ENCODE results near the gene HAPSTR1.

Gene HAPSTR1

DNA sequence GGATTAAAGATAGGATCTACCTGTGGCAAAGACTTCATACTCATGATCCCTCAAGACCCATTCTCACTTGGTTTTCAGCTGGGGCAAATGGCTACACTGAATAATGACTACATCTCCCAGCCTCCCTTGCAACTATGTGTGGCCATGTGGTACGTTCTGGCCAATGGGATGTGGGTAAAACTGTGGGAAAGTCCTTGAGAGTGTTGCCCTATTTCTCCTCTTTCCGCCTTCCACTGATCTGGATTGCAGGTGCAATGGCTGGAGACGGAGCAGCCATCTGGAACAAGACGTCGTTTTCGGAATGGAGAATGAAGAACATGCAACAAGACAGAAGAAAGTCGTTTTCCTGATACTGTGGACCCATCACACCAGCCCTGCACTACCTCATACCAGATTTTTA is 48.5 kb downstream of the HAPSTR1 start:
- no peak overlapping the region for H3K27ac ChIP-seq
- no peak overlapping the region for H3K4me3 ChIP-seq (ENCODE audit: low read depth in 1 of 2, low read length in 1 of 2)
- no peaks in the 10 kb centered on the region for H3K36me3 ChIP-seq
- H3K9me3 ChIP-seq: no peaks in the 10 kb centered on the region
- H3K27me3 ChIP-seq: peaks cover 43% of the 10 kb centered on the region
- TF ChIP-seq CTCF (IDR thresholded peaks at IDR 0.05): no peak
- peaks cover 3 to 4% of the 10 kb centered on the region in 2 experiments for H3K4me1 ChIP-seq (ENCODE audit: control insufficient read depth in 1 of 2, insufficient read depth in 1 of 2, low read depth in 1 of 2, low read length in 1 of 2)

All from neutrophil (primary cell).